ENCODE results near the gene HSPA12B. TPM values are rescaled to one million over a fixed set of nuclear protein-coding genes. Genes with fewer than 3 reads are reported as not detected.

HSPA12B gene
- polyA plus RNA-seq, 1 donor, result 11.5 TPM

GRCh38 chr20:3747471-3747870 is 15.0 kb downstream of the HSPA12B start:
- no peak for DNase-seq

GRCh38 chr20:3748073-3748472 is 15.6 kb downstream of the HSPA12B start:
- no peak for DNase-seq

- no peak for DNase-seq
Measured at GRCh38 chr20:3749087-3749688, 16.7 kb downstream of the HSPA12B start.

- no peak for DNase-seq
Measured at GRCh38 chr20:3749689-3750531, 17.4 kb downstream of the HSPA12B start.

GRCh38 chr20:3751305-3751674 is 18.8 kb downstream of the HSPA12B start:
- DNase-seq, result no peak

GRCh38 chr20:3751675-3752385 is 19.3 kb downstream of the HSPA12B start:
- DNase-seq, result no peak

GRCh38 chr20:3752386-3752759 is 19.9 kb downstream of the HSPA12B start:
- DNase-seq, result no peak

- DNase-seq, result no peak
Measured at GRCh38 chr20:3753098-3753497, 20.6 kb downstream of the HSPA12B start.

- no peak for DNase-seq
Measured at GRCh38 chr20:3753501-3754275, 21.2 kb downstream of the HSPA12B start.

- DNase-seq, result no peak
Measured at GRCh38 chr20:3754276-3754630, 21.8 kb downstream of the HSPA12B start.

- DNase-seq, result no peak
Measured at GRCh38 chr20:3755269-3755668, 22.8 kb downstream of the HSPA12B start.

- DNase-seq, result no peak
Measured at GRCh38 chr20:3755814-3756480, 23.5 kb downstream of the HSPA12B start.

GRCh38 chr20:3757268-3757667 is 24.8 kb downstream of the HSPA12B start:
- no peak for DNase-seq

GRCh38 chr20:3758566-3758965 is 26.1 kb downstream of the HSPA12B start:
- DNase-seq, result no peak

GRCh38 chr20:3759316-3759823 is 26.9 kb downstream of the HSPA12B start:
- no peak for DNase-seq

- DNase-seq, result no peak
Measured at GRCh38 chr20:3759884-3760283, 27.4 kb downstream of the HSPA12B start.

- DNase-seq, result no peak
Measured at GRCh38 chr20:3760655-3761348, 28.3 kb downstream of the HSPA12B start.

GRCh38 chr20:3763671-3764601 is 31.5 kb downstream of the HSPA12B start:
- no peak for DNase-seq

- DNase-seq, result no peak
Measured at GRCh38 chr20:3764659-3765058, 32.2 kb downstream of the HSPA12B start.
